Esophagus squamous epithelium (tissue), 5 donors: ENCODE measurements around the gene SMPDL3A. TPM values are rescaled to one million over a fixed set of nuclear protein-coding genes. Genes with fewer than 3 reads are reported as not detected.

Source experiments
- DNase-seq: peaks from one replicate; lab custom pipeline; 2025; lab: John Stamatoyannopoulos, UW
- H3K27ac ChIP-seq, 4 donors: fragments of 200-600 bp; sonication (generic); one replicate each; pipeline ENCODE4 v1.5.1; 2016 to 2019; ENCODE audit warnings: mild to moderate bottlenecking in 1 of 4
- H3K27me3 ChIP-seq, 4 donors: fragments of 200-600 bp; sonication (generic); 1 replicate in 3 of 4; 2 replicates in 1 of 4; pipeline versions ENCODE4 v1.5.1 to v1.6.0; 2017 to 2021; ENCODE audit warnings: antibody characterized with exemption in 1 of 4
- H3K36me3 ChIP-seq, 3 donors: fragments of 200-600 bp; sonication (generic); one replicate each; pipeline ENCODE4 v1.5.1; 2016 to 2019
- H3K4me1 ChIP-seq, 3 donors: fragments of 200-600 bp; sonication (generic); one replicate each; pipeline ENCODE4 v1.5.1; 2017 to 2019
- H3K4me3 ChIP-seq, 4 donors: fragments of 200-600 bp; sonication (generic); 1 replicate in 3 of 4; 2 replicates in 1 of 4; pipeline ENCODE4 v1.5.1; 2016 to 2019; ENCODE audit warnings: mild to moderate bottlenecking in 2 of 4, moderate library complexity in 1 of 4
- H3K9me3 ChIP-seq, 3 donors: fragments of 200-600 bp; sonication (generic); one replicate each; pipeline ENCODE4 v1.5.1; 2016 to 2019
- CTCF ChIP-seq, 6 experiments: fragments of 450-650 bp in 4 of 6; fragments of 200-600 bp in 2 of 6; sonication (generic) in 2 of 6; IDR thresholded peaks; one replicate each; pipeline ENCODE4 v1.5.1; 2016 to 2019; ENCODE audit warnings: antibody characterized with exemption in 6 of 6, mild to moderate bottlenecking in 4 of 6, moderate library complexity in 4 of 6
- POLR2A ChIP-seq, 4 donors: fragments of 450-650 bp; IDR thresholded peaks; one replicate each; pipeline ENCODE4 v1.6.1; 2017; ENCODE audit warnings: antibody characterized with exemption in 4 of 4, mild to moderate bottlenecking in 4 of 4, moderate library complexity in 3 of 4
- WGBS, 2 donors: methylation state at CpG; one replicate each; pipeline ENCODE4 v1.1.5; 2018; 5-methylcytosine and 5-hydroxymethylcytosine counted together
- intact Hi-C: fragments of 100-400 bp; cut with DNase I; formaldehyde crosslinking; loops from one replicate; pipeline ENCODE4 v1.15.0; 2022
- total RNA-seq, 4 donors: library from RNA; depleted of rRNA; stranded (reverse); fragments of >200 nt; gene quantifications; one replicate each; pipeline ENCODE4 v1.1.0, GENCODE V29; 2016
- donor health status: DM: yes; HTN: yes; CAD: no.

The SMPDL3A gene
- total RNA-seq, 4 donors from 2014 or later: 15.4 to 21.7 (median 16.6) TPM

GRCh38 chr6:122790028-122790422, 967 bp downstream of the SMPDL3A start:
- H3K4me3 ChIP-seq: peak overlapping the region; percentile 70 to 88 (median 86)
- H3K9me3 ChIP-seq: no peaks in the 10 kb centered on the region
- intact Hi-C loops: no loop called here
- peaks cover 8 to 41% (median 9%) of the 10 kb centered on the region in 3 donors for H3K4me1 ChIP-seq
- DNase-seq: no peak
- no peaks in the 10 kb centered on the region for H3K27me3 ChIP-seq
- TF ChIP-seq POLR2A (IDR thresholded peaks at IDR 0.05) (no peak), CTCF (IDR thresholded peaks at IDR 0.05) (no peak)
- H3K36me3 ChIP-seq: no peaks in the 10 kb centered on the region
- H3K27ac ChIP-seq: peak overlapping the region; percentile 94 to 97 (median 95)
- whole genome bisulfite sequencing, 2 donors: 3 to 12% methylated on average over 8 to 14 of the region's 14 CpGs

- H3K27ac ChIP-seq: peak overlapping the region; percentile 94 to 97 (median 95)
- H3K9me3 ChIP-seq: no peaks in the 10 kb centered on the region
- intact Hi-C loops: no loop called here
- no peaks in the 10 kb centered on the region for H3K27me3 ChIP-seq
- no peak for DNase-seq
- 27 to 43% methylated on average over 13 to 14 of the region's 14 CpGs for WGBS, 2 donors
- H3K36me3 ChIP-seq: no peaks in the 10 kb centered on the region
- TF ChIP-seq CTCF (IDR thresholded peaks at IDR 0.05): no peak
- TF ChIP-seq POLR2A (IDR thresholded peaks at IDR 0.05): no peak
- H3K4me3 ChIP-seq: peak overlapping the region; percentile 70 to 88 (median 86)
- H3K4me1 ChIP-seq: peaks cover 8 to 41% (median 9%) of the 10 kb centered on the region in 3 donors
These were observed 1.6 kb downstream of the SMPDL3A start for GRCh38 chr6:122790423-122791309.

GRCh38 chr6:122791310-122791679, 2.2 kb downstream of the SMPDL3A start:
- H3K9me3 ChIP-seq: no peaks in the 10 kb centered on the region
- no peaks in the 10 kb centered on the region for H3K27me3 ChIP-seq
- WGBS, 2 donors: 83 to 84% methylated on average over 2 of the region's 2 CpGs
- intact Hi-C loops: no loop called here
- peaks cover 8 to 41% (median 9%) of the 10 kb centered on the region in 3 donors for H3K4me1 ChIP-seq
- peak overlapping the region; percentile 94 to 97 (median 95) for H3K27ac ChIP-seq
- H3K36me3 ChIP-seq: no peaks in the 10 kb centered on the region
- H3K4me3 ChIP-seq: peak overlapping the region in 2 of 4 donors; percentile 70 to 88
- TF ChIP-seq POLR2A (IDR thresholded peaks at IDR 0.05) (no peak), CTCF (IDR thresholded peaks at IDR 0.05) (no peak)
- DNase-seq: no peak

GRCh38 chr6:122792766-122793165, 3.7 kb downstream of the SMPDL3A start:
- peak overlapping the region in 2 of 4 donors; percentile 30 to 95 for H3K27ac ChIP-seq
- H3K9me3 ChIP-seq: no peaks in the 10 kb centered on the region
- 90% methylated on average over 2 of the region's 2 CpGs for WGBS, 2 donors
- H3K36me3 ChIP-seq: peaks cover 0 to 8% (median 0%) of the 10 kb centered on the region in 3 donors
- TF ChIP-seq CTCF (IDR thresholded peaks at IDR 0.05) (no peak), POLR2A (IDR thresholded peaks at IDR 0.05) (no peak)
- H3K4me1 ChIP-seq: peaks cover 8 to 48% (median 9%) of the 10 kb centered on the region in 3 donors
- no peaks in the 10 kb centered on the region for H3K27me3 ChIP-seq
- no peak for DNase-seq
- H3K4me3 ChIP-seq: no peak overlapping the region
- intact Hi-C loops: no loop called here

GRCh38 chr6:122797537-122797936, 8.5 kb downstream of the SMPDL3A start:
- no peaks in the 10 kb centered on the region for H3K27me3 ChIP-seq
- H3K4me1 ChIP-seq: peaks cover 0 to 57% (median 22%) of the 10 kb centered on the region in 3 donors
- H3K36me3 ChIP-seq: peaks cover 0 to 12% (median 0%) of the 10 kb centered on the region in 3 donors
- TF ChIP-seq CTCF (IDR thresholded peaks at IDR 0.05) (no peak), POLR2A (IDR thresholded peaks at IDR 0.05) (no peak)
- H3K4me3 ChIP-seq: no peak overlapping the region
- peak overlapping the region in 3 of 4 donors; percentile 71 to 80 (median 73) for H3K27ac ChIP-seq
- WGBS, 2 donors: 80 to 89% methylated on average over 3 of the region's 3 CpGs
- intact Hi-C loops: no loop called here
- H3K9me3 ChIP-seq: no peaks in the 10 kb centered on the region
- no peak for DNase-seq
